RWPE1 (cell line): ENCODE results near the gene DAND5.
"Not testable (repeated sequence)": the region's sequence is repeated elsewhere in the genome, so short reads cannot be mapped to it uniquely, and the experiment has no call there.

Experiments
- CTCF ChIA-PET: fragments of 350-600 bp; sonication (Branson Sonifier 250); formaldehyde crosslinking; extraction: SDS; loops from one replicate; lab custom pipeline; 2021; lab: Yijun Ruan, JAX
- POLR2A ChIA-PET: fragments of 400-600 bp; formaldehyde crosslinking; extraction: SDS; loops from one replicate; lab custom pipeline; 2020; ENCODE audit warnings: antibody characterized with exemption; ENCODE audit not compliant: low non-redundant PET; lab: Yijun Ruan, JAX
- DNase-seq: peaks from one replicate; pipeline ENCODE4 v3.0.0; 2012; ENCODE audit warnings: low spot score
- H3K27ac ChIP-seq: fragments of 450-650 bp; 2 replicates; pipeline ENCODE4 v1.5.1; 2017
- TF ChIP-seq, protein P1 (sequence below): fragments of 450-650 bp; conservative IDR thresholded peaks from 2 replicates; pipeline ENCODE4 v1.5.1; 2017; ENCODE audit warnings: low read depth, mild to moderate bottlenecking

DAND5 gene

DNA sequence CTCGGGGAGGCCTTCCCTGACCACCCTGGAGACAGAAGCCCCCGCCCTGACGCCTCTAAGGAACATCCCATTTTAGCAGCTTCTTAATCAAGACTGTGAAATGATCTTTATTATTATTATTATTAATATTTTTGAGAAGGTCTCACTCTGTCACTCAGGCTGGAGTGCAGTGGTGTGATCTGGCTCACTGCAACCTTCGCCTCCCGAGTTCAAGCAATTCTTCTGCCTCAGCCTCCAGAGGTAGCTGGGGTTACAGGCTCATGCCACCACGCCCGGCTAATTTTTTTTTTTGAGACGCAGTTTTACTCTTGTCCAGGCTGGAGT is 3.6 kb upstream of the DAND5 start:
- peak overlapping the region; percentile 77 for H3K27ac ChIP-seq
- TF ChIP-seq, protein P1, sequence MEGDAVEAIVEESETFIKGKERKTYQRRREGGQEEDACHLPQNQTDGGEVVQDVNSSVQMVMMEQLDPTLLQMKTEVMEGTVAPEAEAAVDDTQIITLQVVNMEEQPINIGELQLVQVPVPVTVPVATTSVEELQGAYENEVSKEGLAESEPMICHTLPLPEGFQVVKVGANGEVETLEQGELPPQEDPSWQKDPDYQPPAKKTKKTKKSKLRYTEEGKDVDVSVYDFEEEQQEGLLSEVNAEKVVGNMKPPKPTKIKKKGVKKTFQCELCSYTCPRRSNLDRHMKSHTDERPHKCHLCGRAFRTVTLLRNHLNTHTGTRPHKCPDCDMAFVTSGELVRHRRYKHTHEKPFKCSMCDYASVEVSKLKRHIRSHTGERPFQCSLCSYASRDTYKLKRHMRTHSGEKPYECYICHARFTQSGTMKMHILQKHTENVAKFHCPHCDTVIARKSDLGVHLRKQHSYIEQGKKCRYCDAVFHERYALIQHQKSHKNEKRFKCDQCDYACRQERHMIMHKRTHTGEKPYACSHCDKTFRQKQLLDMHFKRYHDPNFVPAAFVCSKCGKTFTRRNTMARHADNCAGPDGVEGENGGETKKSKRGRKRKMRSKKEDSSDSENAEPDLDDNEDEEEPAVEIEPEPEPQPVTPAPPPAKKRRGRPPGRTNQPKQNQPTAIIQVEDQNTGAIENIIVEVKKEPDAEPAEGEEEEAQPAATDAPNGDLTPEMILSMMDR = no peak
- no peak for DNase-seq
- ChIA-PET CTCF (interaction anchor here (0.5 to 2.3 kb wide), 28 partner anchors 8 to 623 kb away, joined by 3 to 35 read pairs (median 4); partner anchors contain the start of genes GADD45GIP1 and RAD23A), POLR2A (no interaction called here)

GRCh38 chr19:12967907-12968306 is 1.5 kb upstream of the DAND5 start:
- ChIA-PET POLR2A (no interaction called here), CTCF (interaction anchor here (0.6 to 0.7 kb wide), 4 partner anchors 9 to 754 kb away, joined by 3 to 5 read pairs (median 4); no protein-coding TSS in a partner anchor)
- TF ChIP-seq, protein P1 = no peak
- no peak overlapping the region for H3K27ac ChIP-seq
- no peak for DNase-seq

DNA sequence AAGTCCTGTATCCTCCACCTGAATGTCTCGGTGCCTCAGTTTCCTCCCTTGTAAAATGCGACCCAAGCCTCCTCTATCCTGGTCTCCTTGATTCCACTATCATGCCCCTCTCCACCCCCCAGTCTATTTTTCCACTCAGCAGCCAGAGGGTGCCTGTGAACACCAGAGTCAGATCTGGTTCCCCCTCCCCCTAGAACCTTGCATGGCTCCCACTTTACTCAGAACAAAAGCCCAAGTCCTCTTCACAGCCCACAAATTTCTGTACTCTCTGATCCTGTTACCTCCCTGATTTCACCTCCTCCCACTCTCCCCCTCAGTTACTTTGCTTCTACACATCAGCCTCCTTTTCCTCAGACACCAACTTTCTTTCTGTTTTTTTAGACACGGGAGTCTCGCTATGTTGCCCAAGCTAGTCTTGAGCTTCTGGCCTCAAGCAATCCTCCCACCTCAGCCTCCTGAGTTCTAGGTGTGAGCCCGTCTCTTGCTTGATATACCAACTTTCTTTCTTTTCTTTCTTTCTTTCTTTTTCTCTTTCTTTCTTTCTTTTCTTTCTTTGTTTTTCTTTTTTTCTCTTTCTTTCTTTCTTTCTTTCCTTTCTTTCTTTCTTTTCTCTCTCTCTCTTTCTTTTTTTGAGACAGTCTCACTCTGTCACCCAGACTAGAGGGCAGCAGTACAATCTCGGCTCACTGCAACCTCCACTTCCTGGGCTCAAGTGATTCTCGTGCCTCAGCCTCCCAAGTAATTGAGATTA is 869 bp downstream of the DAND5 start:
- ChIA-PET CTCF (interaction anchor here (1.4 kb wide), 1 partner anchor 8 kb away, joined by 9 read pairs; no protein-coding TSS in a partner anchor), POLR2A (no interaction called here)
- DNase-seq = no peak
- peak overlapping the region; percentile 55 for H3K27ac ChIP-seq
- TF ChIP-seq, protein P1 = no peak

DNA sequence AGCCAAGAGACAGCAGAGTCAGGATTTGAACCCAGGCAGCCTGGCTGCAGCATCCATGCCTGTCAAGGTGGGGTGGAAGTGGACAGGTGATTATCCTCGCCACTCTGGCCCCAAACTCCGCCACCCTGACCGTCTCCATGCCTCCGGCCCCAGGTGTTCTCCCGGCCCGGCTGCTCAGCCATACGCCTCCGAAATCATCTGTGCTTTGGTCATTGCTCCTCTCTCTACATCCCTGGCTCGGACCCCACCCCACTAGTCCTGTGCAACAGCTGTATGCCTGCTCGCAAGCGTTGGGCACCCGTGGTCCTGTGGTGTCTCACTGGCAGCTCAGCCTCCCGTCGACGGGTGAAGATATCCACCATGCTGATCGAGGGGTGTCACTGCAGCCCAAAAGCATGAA is 3.9 kb downstream of the DAND5 start:
- TF ChIP-seq, protein P1 = no peak
- ChIA-PET CTCF (interaction anchor here (1.1 kb wide), 1 partner anchor 61 kb away, joined by 4 read pairs; no protein-coding TSS in a partner anchor), POLR2A (interaction anchor here (0.5 kb wide), 1 partner anchor 1314 kb away, joined by 4 read pairs; no protein-coding TSS in a partner anchor)
- H3K27ac ChIP-seq = no peak overlapping the region
- no peak for DNase-seq

- 0 out of 2 replicates have a peak overlapping the region, but pooled peaks have one; percentile 24 for H3K27ac ChIP-seq
- CTCF ChIA-PET = interaction anchor here (0.6 to 1.2 kb wide), 4 partner anchors 9 to 89 kb away, joined by 3 to 6 read pairs (median 4); no protein-coding TSS in a partner anchor
- TF ChIP-seq, protein P1 = no peak
- DNase-seq = no peak
- POLR2A ChIA-PET = no interaction called here
Observed at GRCh38 chr19:12974301-12975220, 5.2 kb downstream of the DAND5 start.

GRCh38 chr19:12975221-12975741 is 5.9 kb downstream of the DAND5 start:
- TF ChIP-seq, protein P1 = no peak
- no peak for DNase-seq
- ChIA-PET POLR2A (no interaction called here), CTCF (interaction anchor here (0.6 to 3.4 kb wide), 4 partner anchors 10 to 118 kb away, joined by 3 to 37 read pairs (median 4); no protein-coding TSS in a partner anchor)
- H3K27ac ChIP-seq = no peak overlapping the region

GRCh38 chr19:12976109-12976508 is 6.7 kb downstream of the DAND5 start:
- POLR2A ChIA-PET, H3K27ac ChIP-seq, DNase-seq: not testable (repeated sequence)
- CTCF ChIA-PET = interaction anchor here (0.6 to 3.4 kb wide), 5 partner anchors 11 to 186 kb away, joined by 3 to 37 read pairs (median 24); no protein-coding TSS in a partner anchor
